ENCODE results near the gene FOXL3.
"Not testable (repeated sequence)": the region's sequence is repeated elsewhere in the genome, so short reads cannot be mapped to it uniquely, and the experiment has no call there.

FOXL3 gene

GRCh38 chr7:289756-290553 is at the start of gene FOXL3:
Gene FOXL3 (plus strand): TSS chr7:290170. CDS start chr7:290170, 0 bp downstream.
- DNase-seq = no peak

GRCh38 chr7:240887-241421 is 49.0 kb upstream of the FOXL3 start:
- DNase-seq = no peak

GRCh38 chr7:241513-241912 is 48.5 kb upstream of the FOXL3 start:
- no peak for DNase-seq

- not testable (repeated sequence) for DNase-seq
Observed at GRCh38 chr7:242826-243579, 47.0 kb upstream of the FOXL3 start.

GRCh38 chr7:243580-243978 is 46.4 kb upstream of the FOXL3 start:
- not testable (repeated sequence) for DNase-seq

- DNase-seq = no peak
Observed at GRCh38 chr7:244974-245373, 45.0 kb upstream of the FOXL3 start.

GRCh38 chr7:245574-246295 is 44.2 kb upstream of the FOXL3 start:
- DNase-seq = no peak

- DNase-seq = no peak
Observed at GRCh38 chr7:246451-246850, 43.5 kb upstream of the FOXL3 start.

- DNase-seq = no peak
Observed at GRCh38 chr7:247181-247580, 42.8 kb upstream of the FOXL3 start.

- no peak for DNase-seq
Observed at GRCh38 chr7:247636-248035, 42.3 kb upstream of the FOXL3 start.

- DNase-seq = no peak
Observed at GRCh38 chr7:248732-249435, 41.1 kb upstream of the FOXL3 start.

GRCh38 chr7:249989-250388 is 40.0 kb upstream of the FOXL3 start:
- no peak for DNase-seq

GRCh38 chr7:250523-250922 is 39.4 kb upstream of the FOXL3 start:
- DNase-seq = no peak

GRCh38 chr7:251005-251404 is 39.0 kb upstream of the FOXL3 start:
- no peak for DNase-seq

GRCh38 chr7:251446-252175 is 38.4 kb upstream of the FOXL3 start:
- no peak for DNase-seq

- no peak for DNase-seq
Observed at GRCh38 chr7:252216-252965, 37.6 kb upstream of the FOXL3 start.

GRCh38 chr7:252981-253380 is 37.0 kb upstream of the FOXL3 start:
- DNase-seq = no peak

GRCh38 chr7:253581-254336 is 36.2 kb upstream of the FOXL3 start:
- DNase-seq = no peak

GRCh38 chr7:254337-255037 is 35.5 kb upstream of the FOXL3 start:
- DNase-seq = no peak

- DNase-seq = no peak
Observed at GRCh38 chr7:255038-255435, 34.9 kb upstream of the FOXL3 start.

All from CD4-positive, alpha-beta T cell treated with Interleukin-15 for 1 hour (primary cell).